ENCODE measurements around the gene HRH1.
"Not testable (repeated sequence)": the region's sequence is repeated elsewhere in the genome, so short reads cannot be mapped to it uniquely, and the experiment has no call there.

The HRH1 gene

GRCh38 chr3:11245827-11246662 lies 91.8 kb downstream of the HRH1 start:
- no peak for DNase-seq

DNA sequence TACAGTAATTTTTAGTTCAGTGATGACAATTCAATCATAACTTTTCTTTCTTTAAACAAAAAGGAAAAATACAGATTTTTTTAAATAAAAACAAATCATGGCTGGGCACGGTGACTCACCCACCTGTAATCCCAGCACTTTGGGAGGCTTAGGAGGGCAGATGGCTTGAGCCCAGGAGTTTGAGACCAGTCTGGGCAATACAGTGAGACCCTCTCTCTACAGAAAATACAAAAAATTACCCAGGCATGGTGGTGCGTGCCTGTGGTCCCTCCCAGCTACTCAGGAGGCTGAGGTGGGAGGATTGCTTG lies 92.3 kb downstream of the HRH1 start:
- DNase-seq: no peak

DNA sequence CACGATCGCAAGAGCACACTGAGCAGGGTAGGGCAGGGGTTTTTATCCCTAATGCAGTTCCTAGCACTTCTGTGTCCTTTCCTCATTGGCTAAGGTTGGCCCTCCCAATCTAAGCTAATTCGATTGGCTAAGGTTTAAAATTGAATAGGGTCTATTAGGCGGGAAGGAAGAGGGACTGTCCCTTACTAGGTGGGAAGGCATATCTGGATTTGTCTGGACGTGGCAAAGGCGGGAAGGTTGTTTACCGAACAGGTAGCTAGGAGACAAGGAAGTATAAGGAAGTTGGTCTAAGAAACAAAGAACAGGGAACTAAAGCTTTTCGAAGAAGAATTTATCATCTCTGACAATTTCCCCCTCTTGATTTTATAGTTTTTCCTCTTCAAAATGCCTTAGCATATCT lies 93.1 kb downstream of the HRH1 start:
- no peak for DNase-seq

GRCh38 chr3:11248596-11248995 lies 94.3 kb downstream of the HRH1 start:
- DNase-seq: no peak

DNA sequence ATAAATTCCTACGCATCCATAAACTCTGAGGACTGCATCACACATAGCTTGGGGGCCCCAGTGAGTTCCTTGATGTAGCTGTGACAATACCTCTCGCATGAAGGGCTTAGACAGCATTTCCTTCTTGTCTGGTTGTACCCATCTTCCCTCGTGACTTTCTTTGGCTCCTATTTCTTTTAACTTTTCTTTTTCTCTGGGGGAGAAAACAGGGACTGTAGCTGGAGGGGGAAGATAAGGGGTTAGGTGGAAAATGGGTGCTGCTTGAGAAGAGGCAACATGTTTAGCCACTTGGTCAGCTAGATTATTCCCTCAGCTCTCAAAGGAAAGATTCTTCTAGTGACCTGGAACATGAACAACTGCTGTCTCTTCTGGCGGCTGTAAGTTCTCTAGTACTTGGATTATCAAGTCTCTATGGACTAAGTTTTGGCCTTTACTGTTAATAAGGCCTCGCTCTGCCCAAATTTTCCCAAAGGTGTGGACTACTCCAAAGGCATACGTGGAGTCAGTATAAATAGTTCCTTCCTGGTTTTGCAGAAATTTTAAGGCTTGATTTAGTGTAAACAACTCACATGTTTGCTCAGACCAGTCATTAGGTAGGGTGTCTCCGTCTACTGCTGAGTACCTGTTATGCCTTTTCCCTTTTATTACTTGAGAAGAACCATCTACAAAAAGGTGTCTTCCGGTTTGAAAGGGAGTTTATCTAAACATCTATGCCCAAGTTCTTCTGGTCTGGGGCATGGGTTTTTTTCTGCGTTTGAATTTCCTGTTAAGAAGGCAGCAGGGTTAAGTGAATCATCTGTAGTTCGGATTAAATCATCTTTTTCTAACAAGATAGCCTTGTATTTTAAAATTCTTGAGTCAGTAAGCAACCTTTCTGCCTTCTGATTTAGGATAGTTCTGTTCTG lies 96.9 kb downstream of the HRH1 start:
- no peak for DNase-seq

- DNase-seq: no peak
Observed at GRCh38 chr3:11251807-11252176, 97.5 kb downstream of the HRH1 start.

GRCh38 chr3:11254876-11255275 lies 100.6 kb downstream of the HRH1 start:
- DNase-seq: no peak

- DNase-seq: not testable (repeated sequence)
Observed at GRCh38 chr3:11255537-11255936, 101.2 kb downstream of the HRH1 start.

DNA sequence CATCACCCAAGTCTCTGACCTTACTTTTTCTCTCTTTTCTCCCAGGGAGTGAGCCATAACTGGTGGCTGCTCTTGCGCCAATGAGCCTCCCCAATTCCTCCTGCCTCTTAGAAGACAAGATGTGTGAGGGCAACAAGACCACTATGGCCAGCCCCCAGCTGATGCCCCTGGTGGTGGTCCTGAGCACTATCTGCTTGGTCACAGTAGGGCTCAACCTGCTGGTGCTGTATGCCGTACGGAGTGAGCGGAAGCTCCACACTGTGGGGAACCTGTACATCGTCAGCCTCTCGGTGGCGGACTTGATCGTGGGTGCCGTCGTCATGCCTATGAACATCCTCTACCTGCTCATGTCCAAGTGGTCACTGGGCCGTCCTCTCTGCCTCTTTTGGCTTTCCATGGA lies 104.7 kb downstream of the HRH1 start:
- DNase-seq: no peak

- no peak for DNase-seq
Observed at GRCh38 chr3:11260460-11260859, 106.2 kb downstream of the HRH1 start.

- DNase-seq: no peak
Observed at GRCh38 chr3:11269007-11269406, 114.7 kb downstream of the HRH1 start.

DNA sequence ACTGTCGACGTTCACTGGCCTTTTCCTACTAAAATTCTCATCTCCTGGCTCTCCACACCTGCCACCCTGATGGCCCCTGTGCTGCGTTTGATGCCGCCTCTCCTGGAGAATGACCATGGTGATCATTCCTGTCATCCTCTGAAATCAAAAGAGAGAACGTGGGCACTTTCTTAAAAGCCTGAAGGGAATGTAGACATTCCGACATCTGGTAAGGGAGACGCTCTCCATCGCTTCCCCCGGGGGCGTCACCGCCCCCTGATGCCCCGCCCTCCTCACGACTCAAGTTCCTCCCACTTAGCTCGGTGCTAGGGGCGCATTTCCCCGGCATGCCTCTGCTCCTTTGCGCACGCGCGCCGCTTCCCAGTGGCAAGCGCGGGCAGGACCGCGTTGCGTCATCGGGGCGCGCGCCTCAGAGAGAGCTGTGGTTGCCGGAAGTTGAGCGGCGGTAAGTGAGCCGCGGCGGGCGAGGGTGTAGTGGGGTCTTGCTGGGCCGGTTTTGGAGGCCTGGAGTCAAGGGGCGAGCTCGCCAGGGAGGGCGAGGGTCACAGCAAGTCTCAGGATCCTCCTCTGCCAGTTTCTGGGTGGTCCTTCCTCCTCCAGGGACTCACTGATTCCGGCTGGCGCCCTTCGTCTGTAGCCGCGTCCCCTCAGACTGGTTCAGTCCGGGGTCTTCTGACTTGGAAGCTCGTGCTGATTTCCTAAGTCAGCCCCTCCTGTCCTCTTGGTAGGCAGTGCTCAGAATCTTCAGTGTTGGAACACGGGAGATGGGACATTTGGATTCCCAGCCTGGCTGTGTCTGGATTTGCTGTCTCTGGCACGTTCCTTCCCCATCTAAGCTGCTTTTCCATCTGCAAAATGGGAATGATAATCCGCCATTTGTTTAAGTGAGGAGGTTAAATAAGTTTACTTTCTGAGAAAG lies 118.0 kb downstream of the HRH1 start, which contains the start of gene ATG7:
ATG7 (plus strand) TSS at position 412 of the 919 bp plus-strand sequence. CDS start 26,299 bp downstream, outside the sequence.
- peak; percentile 96 for DNase-seq

DNA sequence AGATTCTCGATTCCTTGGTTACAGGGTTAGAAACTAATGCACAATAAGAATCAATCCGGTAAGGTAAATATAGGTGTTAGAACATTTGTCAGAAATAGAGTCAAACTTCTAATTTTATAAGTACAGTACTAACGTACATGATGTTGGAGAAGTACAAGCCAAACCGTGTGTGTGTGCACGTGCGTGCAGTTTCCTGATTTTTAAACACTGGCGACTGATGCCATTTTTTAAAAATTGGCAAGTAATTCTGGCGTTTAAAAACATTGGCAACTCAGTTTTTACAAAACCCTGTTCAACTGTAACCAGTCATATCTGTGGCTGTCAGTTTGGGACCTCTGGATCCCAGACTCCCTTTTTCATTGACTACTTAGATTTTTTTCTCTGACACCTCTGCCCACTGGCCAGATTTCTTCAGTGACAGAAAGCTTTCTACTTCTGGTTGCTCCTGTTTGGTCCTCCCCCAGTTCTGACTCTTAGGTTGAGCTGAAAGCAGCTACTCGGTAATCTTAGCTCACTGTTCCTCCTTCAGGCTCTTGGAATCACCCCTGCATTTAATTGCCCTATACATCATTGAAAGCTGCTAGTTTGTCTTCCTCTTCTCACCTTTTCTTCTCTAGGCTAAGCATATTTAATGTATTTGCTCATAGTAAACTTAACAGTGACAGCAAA lies 118.7 kb downstream of the HRH1 start:
- no peak for DNase-seq

- DNase-seq: no peak
Observed at GRCh38 chr3:11273891-11274291, 119.6 kb downstream of the HRH1 start.

DNA sequence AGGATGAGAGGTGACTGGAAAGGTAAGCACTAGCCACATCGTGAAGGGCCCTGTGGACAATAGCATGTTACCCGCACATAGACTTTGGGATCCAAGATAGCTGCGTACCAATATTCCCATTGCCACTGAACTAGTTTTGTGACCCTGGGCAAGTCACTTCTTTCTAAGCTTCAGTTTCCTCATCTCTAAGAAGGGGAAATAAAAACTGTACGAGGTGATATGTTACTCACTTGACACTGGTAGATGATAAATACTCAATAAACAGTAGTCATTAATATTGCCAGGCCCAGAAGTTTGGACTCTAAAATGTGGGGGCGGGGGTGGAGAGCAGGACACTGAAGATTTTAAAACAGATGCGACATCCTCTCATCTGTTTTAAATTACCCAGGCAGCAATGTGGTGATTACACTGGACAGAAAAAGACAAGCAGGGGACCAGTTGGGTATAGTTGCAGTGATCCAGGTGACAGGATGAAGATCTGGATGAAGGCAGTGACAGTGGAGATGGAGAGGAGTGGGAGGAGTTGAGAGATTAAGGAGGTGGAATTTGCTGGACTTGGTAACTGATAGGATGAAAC lies 120.4 kb downstream of the HRH1 start:
- no peak for DNase-seq

GRCh38 chr3:11275926-11276325 lies 121.6 kb downstream of the HRH1 start:
- DNase-seq: no peak

DNA sequence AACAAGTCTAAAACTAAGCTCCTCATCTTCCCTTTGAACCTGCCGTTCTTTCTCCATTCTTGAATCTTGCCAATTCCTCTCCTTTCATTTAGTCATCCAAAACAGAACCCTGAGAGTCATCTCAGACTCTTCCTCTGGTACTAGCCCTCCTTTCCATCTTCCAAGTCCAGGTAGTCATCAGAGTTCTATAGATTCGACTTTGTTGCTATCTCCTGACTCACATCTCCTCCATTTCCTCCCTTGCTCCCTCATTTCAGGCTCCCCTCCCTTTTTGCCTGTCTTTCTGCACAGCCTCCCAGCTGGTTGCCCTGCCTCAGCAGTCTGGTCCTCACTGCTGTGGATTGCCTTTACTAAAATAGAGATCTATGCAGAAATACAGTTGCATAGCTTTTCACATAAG lies 122.6 kb downstream of the HRH1 start:
- no peak for DNase-seq

DNA sequence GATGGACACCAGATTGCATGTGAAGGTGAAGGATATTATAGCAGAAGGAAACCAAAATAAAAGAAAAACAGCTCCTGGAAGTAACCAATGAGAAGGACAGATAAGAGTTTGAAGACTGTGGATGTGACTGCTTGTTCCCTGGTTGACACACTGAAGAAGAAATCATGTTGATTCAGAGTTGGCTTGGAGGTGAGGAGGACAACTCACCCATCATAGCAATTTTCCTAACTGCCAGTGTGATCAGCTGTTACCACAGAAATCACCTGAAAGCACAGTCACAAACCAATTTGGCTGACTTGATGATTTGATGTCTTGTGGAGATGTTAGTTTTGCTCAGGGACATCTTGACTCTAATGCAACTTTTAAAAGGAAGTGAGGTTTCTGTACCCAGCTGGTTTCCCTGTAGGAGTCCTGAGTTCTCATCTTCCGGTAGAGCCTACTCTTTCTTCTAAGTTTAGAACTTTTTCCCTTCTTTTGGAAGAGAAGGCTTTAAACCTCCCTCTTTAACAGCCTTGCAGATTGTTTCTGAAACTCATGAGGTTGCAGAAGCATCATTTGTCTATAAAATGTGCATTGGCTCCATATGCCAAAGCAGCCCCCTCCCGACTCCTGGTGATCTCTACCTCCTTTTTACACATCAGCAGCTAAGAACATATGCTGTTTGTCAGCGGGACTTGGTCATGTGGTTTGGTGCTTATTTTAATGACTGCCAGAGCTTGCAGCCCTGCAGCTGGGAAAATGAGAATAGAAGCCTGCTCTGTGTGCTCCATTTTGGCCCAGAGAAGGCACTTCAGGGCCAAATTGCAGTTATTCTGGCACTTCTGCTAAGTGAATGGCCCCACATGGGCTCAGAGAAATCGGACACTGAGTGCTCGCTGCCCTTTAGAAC lies 128.2 kb downstream of the HRH1 start:
- DNase-seq: no peak

- no peak for DNase-seq
Observed at GRCh38 chr3:11283139-11283475, 128.8 kb downstream of the HRH1 start.

DNA sequence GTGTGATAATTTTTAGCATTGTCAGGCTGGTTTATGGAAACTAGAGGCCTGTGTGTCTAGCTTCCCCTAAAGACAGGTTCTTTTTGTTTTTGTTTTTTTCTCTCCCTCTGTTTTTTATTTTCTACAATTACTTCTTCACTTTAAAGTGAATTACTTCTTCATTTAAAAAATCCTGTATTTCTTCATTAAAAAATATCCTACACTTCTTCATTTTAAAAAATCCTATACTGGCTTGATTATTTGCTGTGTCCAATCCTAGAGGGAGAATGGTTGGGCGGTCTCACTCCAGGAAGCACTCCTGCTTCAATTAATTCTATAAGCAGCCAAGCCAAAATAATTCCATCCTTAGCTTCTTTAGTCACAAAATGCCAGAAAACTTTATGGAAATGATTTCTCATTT lies 129.7 kb downstream of the HRH1 start:
- DNase-seq: no peak

DNA sequence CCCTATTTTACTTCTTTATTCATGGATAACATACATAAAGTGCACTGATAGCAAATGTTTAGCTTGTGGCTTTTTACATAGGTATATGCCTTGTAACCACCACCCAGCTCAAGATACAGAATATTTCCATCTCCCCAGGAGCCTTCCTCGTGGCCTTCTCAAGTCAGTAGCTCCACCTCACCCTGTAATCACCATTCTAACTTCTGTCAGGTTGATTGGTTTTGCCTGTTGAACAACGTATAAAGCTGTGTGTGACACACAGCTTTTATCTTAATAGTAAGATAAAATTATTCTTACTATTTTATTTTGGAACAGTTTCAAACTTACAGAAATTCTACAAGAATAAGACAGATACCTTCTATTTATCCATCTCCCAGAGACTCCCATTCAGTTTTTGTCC lies 131.2 kb downstream of the HRH1 start:
- DNase-seq: no peak
